HG03103 (cell line): ENCODE data around the gene KIF2A.

Source experiments
- ATAC-seq: cut with Tn5 transposase; IDR thresholded peaks from one replicate; pipeline ENCODE4 v1.9.1; 2021; ENCODE audit warnings: low read depth; ENCODE audit not compliant: unreplicated experiment

Gene KIF2A

DNA sequence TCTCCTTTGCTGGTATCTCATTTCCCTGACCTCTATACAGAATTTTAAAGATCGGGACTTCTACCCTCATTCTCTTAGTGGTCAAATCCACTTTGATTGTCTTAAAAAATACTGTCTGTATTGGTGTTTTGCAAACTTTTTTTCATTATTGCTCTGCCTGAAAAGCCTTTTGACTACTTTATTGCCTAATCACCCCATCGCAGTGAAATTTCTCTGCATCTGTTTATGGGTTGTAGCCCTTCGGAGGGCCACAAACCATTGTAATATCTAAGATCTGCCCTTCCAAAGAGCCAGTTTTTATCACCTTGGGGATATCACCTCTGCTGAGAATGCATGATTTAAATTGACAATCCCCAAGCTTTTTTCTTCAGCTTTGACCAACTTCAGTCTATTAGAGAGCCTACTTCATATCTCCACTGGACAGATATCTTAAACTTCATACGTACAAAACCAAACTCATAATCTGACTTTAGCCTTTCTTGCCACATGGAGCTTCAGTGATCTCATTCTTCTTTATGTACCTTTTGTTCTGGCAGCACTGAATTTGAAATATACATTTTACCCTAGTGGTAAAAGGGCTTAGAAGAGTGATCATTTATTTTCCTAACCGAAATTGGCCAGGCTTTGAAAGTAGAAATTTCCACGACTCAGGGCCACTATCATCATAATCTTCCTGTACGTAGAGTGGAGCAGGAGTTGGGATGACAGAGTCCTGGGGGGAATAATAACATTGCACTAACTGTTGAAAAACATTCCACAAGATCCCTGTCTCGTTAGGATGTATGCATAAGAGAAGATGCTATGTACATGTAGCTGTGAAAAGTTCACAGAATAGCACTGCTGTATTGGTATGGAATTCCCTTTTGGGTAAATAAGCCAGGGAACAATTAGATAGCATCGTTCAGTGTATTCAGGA is 21.4 kb downstream of the KIF2A start:
- ATAC-seq, result no peak

DNA sequence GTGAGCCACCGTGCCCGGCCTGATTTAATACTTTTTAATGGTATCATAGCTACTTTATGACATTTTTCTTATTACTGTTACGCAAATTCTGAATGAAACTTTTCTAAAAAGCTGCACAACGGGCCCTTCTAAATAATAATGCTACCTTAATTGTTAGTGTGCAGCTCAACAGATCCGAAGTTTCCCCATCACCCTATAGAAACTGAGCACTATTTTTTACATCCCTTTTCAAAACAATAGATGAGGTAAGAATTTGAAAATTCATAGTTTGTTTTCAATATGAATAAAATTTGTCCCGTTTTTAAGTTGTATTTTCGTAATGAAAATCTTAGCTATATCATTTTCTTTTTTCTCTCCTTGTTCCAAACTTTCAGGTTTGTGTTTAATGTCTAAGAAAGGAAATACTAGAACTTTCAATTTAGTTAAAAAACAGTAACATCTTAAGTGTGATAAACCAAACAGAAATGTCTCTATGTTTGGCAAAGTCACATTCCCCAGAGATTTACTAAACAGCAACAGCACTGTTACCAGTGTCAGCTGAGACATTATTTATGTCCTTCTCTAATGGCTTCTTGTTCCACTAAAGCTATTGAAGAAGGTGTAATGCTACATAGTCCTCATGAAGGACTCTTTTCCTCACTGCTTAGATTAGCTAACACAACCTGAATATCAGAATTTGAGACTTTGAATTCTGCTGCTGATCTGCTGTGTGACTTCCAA is 22.9 kb downstream of the KIF2A start:
- no peak for ATAC-seq

DNA sequence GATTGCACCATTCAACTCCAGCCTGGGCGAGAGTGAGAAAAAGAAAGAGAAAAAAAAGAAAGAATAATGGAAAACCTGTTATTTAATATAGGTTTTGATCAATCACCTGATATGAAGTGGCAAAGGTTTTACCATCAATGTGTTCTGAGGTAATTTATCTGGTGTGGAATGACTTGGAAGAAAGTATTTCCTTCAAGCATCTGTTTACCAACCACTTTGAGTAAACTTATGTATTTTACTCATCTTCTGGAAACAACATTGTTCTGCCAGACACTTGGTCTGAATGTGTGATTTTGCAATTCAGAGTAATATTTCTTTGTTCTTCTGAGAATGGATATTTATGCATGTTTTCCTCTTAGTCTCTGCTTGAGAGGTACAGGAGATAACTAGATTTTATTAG is 24.3 kb downstream of the KIF2A start:
- no peak for ATAC-seq

DNA sequence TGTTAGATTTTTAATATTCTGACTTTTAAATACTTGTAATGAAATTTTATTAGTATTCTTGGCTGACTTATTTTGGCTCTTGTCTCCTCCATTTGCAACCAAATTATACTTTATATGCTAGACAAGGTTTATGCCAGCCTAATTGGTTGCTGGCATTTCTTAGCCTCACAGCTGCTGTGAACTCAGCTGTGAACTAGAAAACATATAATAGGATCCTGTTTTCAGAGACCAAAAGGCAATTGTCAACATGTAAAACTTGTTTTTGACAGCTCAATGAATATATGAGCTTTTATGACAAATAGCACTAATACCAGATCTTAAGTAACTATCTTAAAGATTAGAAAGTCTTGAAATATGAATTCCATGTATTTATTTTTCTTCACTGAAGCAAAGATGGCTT is 25.9 kb downstream of the KIF2A start:
- no peak for ATAC-seq

DNA sequence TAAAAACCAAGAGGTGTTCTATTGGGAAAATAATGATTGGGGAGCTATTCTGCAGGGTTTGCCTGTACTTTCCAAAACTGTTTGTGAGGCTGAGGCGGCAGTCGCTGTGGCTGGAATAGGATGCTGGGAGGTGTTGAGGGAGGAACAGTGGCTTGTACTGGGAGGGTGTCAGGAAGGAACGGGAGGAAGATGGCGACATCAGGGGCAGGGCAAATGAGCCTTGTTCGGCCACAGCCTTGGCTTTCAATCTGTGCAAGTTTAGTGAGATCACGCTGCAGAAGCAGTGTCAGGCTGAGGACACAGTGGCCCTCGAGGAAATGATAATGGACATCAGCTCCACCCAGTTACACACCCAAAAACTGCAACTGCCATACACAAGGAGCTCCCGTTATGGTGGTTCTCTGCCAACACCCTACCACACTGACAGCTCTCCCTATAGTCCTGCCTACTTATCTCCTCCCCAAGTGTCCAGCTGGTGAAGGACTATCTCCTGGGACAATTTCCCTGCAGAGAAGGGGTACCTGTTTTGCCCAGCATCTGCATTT is 27.3 kb downstream of the KIF2A start:
- ATAC-seq, result no peak

DNA sequence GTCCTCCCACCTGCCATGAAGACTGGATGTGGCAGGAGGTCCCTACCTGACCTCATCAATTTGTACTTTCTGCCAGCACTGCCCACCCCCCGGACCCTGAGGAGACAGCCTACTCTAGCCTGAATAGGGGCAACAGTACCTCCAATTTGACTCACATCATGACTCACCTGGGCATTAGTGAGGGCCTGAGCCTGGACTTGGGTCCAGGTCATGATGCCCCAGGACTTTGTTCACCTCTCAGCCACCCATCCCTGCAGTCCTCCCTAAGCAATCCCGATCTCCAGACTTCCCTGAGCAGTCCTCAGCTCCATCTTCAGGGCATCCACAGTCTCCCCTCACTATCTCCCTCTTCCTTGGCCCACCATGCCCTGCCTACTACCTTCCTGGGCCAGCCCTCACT is 28.1 kb downstream of the KIF2A start:
- no peak for ATAC-seq

DNA sequence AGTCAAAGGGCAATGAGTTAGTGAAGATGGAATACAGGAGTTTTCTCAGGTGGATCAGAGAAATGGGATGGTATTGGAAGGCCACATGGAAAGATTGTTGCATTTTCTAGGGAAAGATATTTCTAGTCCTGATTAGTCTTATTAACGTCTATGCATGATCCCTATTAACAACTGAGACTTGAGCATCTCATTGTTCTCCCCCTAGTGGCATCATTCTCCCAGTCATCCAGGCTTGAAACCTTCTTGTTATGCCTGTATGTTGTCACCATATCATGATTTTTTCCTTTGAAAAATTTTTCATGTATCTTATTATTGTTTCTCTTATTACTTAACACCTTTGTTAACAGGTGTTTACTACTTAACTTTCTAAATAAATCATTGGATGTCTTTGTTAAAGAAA is 34.4 kb downstream of the KIF2A start:
- ATAC-seq, result no peak

DNA sequence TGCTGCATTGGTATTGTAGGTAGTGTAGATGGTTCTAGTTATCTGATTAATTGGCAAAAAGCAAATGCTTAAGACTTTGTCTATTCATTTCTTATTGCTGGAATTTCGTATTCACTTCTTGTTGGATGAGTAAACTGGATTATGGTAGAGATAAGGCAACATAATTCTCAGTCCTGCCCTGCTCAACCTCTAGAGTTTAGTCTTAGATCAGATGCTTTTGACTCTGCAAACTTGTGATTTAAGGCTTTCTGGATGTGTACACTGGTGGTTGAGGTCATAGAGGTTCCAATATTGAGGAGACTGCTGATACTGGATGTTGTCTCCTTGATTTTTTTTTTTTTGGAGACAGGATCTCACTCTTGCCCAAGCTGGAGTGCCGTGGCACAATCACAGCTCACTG is 35.0 kb downstream of the KIF2A start:
- no peak for ATAC-seq

DNA sequence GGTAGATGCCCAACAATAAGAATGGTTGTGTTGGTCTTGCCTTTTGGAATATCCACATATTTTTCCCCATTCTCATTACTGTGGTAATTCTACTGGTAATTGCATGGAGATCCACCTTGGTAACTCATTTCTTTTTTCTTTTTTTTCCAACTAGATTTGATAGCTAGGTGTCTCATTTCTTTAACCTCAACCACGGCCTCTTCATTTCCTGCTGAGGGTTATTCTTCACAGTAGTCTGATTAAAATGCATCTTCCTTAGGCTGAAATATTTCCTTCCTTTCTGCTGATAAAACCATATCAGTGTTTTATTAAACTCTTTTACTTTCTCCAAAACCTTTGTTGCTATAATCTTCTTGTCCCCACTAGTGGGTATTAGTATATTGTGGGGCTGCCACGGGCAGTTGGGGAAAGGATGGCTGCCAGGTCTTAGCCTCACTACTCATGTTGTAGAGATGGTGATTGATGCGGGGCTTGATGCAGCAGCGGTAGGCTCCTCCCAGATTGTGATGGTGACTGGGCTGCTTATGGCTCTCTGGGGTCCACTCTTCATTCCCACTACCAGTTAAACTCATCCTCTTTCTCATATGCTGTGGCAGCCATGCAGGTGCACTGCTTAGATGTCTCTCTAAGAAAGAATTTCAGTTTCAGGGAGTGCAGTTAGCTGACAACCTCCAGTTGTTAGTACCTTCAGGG is 35.9 kb downstream of the KIF2A start:
- no peak for ATAC-seq

DNA sequence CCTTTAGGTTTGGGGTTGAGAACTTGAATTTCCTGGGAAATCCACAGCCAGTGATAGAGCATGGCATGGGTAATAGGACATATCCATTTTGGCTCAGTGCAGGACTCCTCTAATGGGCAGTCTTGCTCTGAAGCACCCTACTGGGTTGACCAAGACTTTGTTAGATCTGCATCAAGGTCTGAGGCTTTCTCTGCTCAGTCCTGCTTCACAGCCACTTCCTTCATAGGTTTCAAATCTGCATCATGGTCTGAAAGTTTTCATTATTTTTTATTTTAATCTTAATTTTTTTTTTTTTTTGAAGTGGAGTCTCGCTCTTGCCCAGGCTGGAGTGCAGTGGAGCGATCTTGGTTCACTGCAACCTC is 36.5 kb downstream of the KIF2A start:
- ATAC-seq, result no peak

DNA sequence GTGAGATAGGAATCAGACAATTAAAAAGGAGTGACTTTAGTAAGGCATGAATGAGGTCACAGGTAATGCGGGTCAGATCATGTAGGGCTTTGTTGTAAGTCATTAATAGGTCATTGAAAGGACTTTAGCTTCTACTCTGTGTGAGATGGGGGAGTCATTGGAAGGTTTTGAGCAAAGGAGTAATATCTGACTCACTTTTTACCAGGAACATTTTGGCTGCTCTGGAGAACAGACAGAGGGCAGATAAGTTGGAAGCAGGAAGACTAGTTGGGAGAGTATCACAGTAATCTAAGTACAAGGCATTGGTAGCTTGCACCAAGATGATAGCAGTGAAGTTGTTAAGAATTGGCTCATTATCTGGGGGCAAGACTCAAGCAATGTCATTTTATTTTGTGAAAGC is 37.4 kb downstream of the KIF2A start:
- no peak for ATAC-seq

DNA sequence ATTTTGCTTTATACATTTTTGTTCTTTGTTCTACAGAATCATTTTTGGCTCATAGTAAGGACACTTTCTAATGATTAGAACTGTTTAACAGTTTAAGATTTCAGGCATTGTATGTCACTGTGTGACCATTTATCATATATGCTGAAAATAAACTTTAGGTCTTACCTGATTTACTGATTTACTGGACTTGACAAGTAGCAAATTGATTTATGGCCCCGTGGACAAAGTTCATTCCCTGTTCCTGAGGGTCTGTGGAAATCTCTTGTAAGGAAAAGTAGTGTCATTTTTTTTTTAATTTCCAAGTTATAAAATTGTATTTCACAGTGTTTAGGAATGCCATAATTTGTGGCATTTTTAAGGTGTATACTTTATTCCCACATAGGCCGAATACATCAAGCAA is 40.7 kb downstream of the KIF2A start:
- no peak for ATAC-seq

DNA sequence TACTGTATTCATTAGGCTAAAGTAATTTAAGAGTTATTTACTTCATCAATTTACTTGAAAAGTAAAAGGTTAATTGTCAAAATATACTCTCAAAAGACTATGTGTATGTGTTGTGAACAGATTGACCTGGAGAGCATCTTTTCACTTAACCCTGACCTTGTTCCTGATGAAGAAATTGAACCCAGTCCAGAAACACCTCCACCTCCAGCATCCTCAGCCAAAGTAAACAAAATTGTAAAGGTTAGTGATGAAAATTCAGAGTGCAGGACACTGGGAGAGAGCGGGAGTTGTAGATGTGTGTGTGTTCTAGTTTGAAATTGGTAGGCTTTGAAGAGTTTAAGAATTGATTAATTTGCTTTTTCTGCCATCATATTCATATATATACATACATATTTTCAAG is 41.9 kb downstream of the KIF2A start:
- no peak for ATAC-seq

DNA sequence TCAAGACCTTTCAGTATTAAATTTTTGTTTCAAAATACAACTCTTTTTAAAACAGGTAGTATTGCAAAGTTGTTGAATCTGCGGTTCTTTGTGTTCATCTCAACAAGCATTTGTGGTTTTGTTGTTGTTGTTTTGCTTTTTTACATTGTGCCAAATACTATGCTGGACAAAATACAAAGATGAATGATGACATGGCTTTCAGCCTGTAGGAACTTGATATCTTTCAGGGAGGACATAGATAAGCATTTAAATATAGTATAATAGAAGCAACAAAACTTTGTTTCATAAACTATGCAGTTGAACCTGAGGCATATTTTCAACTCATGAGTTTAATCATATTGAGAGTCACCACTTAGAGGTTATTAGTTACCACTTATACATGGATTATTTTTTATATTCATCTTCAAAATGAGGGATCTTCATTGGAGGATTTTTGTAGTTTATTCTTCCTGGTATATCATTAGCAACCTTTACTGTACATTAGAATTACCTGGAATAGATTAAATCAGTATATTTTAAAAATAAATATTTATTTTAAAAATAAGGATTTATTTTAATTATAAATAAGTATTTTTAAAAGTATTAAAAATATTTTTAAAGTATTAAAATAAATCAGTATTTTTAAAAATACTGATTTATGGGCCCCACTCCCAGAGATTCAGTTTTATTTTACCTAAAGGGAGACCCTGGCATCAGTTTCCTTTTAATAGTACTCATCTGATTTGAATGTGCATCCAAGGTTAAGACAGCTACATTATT is 42.9 kb downstream of the KIF2A start:
- ATAC-seq, result no peak

DNA sequence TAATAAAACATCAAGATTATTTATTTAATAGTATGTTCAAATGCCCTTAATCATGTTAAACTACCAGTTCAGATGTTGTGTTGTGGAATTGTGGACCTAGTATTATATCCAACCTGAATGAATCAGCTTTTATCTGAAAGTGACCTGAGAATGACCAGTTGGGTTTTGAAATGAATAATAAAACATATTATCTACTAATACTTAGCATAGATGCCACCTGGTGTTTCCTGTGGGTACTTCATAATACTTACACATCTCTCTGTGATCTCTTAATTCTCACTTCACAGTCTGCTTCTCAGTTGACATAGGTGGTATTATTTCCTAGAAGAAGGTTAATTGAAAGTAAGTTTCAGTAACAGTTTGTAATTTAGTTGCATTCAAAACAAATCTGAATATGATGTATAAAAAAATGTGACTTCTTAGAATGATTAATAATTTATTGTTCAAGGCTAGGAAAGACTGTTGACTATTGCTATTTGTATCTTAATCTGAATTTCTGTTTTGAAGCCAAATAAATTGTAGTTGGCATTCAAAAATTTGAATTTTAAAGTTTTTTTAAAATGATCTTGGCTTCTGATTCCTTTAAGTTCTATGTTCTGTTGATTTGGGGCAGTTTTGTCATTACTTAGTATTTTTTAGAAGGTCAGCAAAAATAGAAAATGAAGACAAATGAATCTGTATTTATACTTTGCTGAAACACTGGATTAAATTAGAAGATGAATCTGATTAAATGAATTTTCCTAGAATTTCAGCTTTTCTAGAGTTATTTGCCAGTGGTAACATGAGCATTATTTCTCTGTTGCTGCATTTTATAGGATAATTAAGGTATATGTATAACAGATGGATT is 48.2 kb downstream of the KIF2A start:
- peak; percentile 87 for ATAC-seq

DNA sequence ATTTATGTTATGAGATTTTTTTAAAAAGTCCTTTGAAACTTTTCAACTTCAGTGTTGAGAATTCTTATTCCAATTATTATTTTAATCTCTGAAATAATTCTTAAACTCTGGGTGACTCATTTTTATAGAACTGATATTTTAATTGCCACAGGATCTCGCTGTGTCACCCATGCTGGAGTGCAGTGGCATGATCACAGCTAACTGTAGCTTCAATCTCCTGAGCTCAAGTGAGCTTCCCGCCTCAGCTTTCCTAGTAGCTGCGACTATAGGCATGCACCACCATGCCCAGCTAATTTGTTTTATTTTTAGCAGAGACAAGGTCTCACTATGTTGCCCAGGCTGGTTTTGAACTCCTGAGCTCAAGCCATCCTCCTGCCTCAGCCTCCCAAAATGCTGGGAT is 56.7 kb downstream of the KIF2A start:
- no peak for ATAC-seq

DNA sequence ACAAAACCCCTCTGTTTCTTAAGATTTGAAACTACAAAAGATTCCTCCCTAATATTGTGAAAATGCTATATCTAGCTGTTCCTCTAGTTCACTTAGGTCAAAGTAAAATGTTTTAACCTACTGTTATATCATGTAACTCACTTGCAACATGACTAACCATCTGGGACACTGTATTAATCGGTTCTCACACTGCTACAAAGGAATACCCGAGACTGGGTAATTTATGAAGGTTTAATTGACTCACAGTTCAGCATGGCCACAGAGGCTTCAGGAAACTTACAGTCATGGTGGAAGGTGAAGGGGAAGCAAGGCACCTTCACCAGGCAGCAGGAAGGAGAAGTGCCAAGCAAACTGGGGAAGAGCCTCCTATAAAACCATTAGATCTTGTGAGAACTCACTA is 63.0 kb downstream of the KIF2A start:
- ATAC-seq, result no peak

DNA sequence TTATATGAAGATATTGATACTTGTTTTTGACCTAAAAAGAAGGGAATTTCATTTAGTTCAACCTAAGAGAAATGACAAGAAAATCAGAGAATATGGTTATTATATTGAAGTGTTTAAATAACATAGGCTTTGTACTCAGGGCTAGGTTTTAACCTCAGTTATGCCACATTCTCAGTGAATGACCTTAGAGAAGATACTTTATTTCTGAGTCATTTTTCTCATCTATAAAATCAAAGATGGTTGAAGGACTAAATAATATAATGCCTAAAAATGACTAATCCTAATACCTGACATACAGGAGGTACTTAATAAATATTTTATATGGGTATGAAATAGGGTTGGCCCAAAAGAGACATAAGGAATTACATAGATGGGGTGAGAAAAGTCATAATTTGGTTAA is 65.4 kb downstream of the KIF2A start:
- no peak for ATAC-seq

DNA sequence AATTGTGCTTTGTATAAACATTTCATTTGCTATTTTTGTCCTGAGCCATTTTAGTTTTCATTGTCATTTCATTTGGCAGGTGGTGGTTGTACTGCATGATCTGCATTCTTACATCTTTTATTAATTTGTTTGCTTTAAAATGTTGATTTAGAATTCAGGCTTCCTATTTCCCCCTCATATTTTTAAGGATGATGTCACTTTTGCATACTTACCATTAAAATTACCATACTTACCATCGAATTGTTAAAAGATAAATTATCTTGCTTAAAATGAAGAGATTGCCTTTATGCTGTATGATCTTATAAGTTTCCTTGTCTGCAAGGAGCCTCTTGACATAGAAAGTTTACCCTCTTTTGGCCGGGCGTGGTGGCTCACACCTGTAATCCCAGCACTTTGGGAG is 66.6 kb downstream of the KIF2A start:
- ATAC-seq, result no peak

DNA sequence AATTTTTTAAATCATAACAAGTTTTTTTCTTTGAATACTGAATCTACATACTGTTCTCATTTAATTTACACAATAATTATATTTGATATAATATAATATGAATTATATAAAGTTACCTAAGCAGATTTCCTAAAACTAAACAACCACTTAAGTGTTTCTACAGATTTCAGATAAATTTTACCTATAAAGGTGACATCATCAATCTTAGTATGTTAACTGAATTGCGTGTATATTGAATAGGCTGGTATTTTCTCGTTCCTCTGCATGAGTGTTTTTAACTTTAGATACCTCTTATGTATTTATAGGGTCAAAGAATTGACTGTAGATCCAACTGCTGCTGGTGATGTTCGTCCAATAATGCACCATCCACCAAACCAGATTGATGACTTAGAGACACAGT is 67.4 kb downstream of the KIF2A start:
- no peak for ATAC-seq
